ENCODE results near the gene KNCN.

Gene KNCN

GRCh38 chr1:46508757-46509156, 42.7 kb downstream of the KNCN start:
- Histone ChIP-seq H3K4me3 (ENCODE audit: insufficient read depth, low read depth, low read length, poor library complexity, severe bottlenecking) (no peak overlapping the region), H3K27ac (ENCODE audit: insufficient read depth, low read length, poor library complexity, severe bottlenecking) (no peak overlapping the region)
- no peak for DNase-seq

GRCh38 chr1:46506470-46507219, 44.8 kb downstream of the KNCN start:
- Histone ChIP-seq H3K9me3 (ENCODE audit: control insufficient read depth, low read length) (no peaks in the 10 kb centered on the region), H3K27ac (ENCODE audit: insufficient read depth, low read length, poor library complexity, severe bottlenecking) (no peak overlapping the region), H3K27me3 (replicated peaks; ENCODE audit: control insufficient read depth, insufficient read depth, low read length, poor library complexity, severe bottlenecking) (peaks cover 8% of the 10 kb centered on the region), H3K36me3 (ENCODE audit: control insufficient read depth, insufficient read depth, low read length) (no peaks in the 10 kb centered on the region), H3K4me1 (ENCODE audit: control insufficient read depth, insufficient read depth, low read length, poor library complexity, severe bottlenecking) (no peaks in the 10 kb centered on the region), H3K4me3 (ENCODE audit: insufficient read depth, low read depth, low read length, poor library complexity, severe bottlenecking) (no peak overlapping the region)
- no peak for DNase-seq

More at GRCh38 chr1:46508757-46509156, 42.7 kb downstream of the KNCN start:
- H3K36me3 ChIP-seq (ENCODE audit: control insufficient read depth, insufficient read depth, low read length): no peaks in the 10 kb centered on the region
- H3K9me3 ChIP-seq (ENCODE audit: control insufficient read depth, low read length): no peaks in the 10 kb centered on the region
- no peaks in the 10 kb centered on the region for H3K4me1 ChIP-seq (ENCODE audit: control insufficient read depth, insufficient read depth, low read length, poor library complexity, severe bottlenecking)
- peaks cover 4% of the 10 kb centered on the region for H3K27me3 ChIP-seq (replicated peaks; ENCODE audit: control insufficient read depth, insufficient read depth, low read length, poor library complexity, severe bottlenecking)

GRCh38 chr1:46503421-46503820, 48.0 kb downstream of the KNCN start:
- no peak overlapping the region for H3K27ac ChIP-seq (ENCODE audit: insufficient read depth, low read length, poor library complexity, severe bottlenecking)
- H3K27me3 ChIP-seq (replicated peaks; ENCODE audit: control insufficient read depth, insufficient read depth, low read length, poor library complexity, severe bottlenecking): peaks cover 8% of the 10 kb centered on the region
- no peaks in the 10 kb centered on the region for H3K9me3 ChIP-seq (ENCODE audit: control insufficient read depth, low read length)
- H3K4me1 ChIP-seq (ENCODE audit: control insufficient read depth, insufficient read depth, low read length, poor library complexity, severe bottlenecking): no peaks in the 10 kb centered on the region
- H3K4me3 ChIP-seq (ENCODE audit: insufficient read depth, low read depth, low read length, poor library complexity, severe bottlenecking): no peak overlapping the region
- no peaks in the 10 kb centered on the region for H3K36me3 ChIP-seq (ENCODE audit: control insufficient read depth, insufficient read depth, low read length)
- DNase-seq: no peak

GRCh38 chr1:46501528-46501927, 49.9 kb downstream of the KNCN start:
- H3K4me1 ChIP-seq (ENCODE audit: control insufficient read depth, insufficient read depth, low read length, poor library complexity, severe bottlenecking): no peaks in the 10 kb centered on the region
- H3K4me3 ChIP-seq (ENCODE audit: insufficient read depth, low read depth, low read length, poor library complexity, severe bottlenecking): no peak overlapping the region
- H3K27ac ChIP-seq (ENCODE audit: insufficient read depth, low read length, poor library complexity, severe bottlenecking): no peak overlapping the region
- H3K9me3 ChIP-seq (ENCODE audit: control insufficient read depth, low read length): no peaks in the 10 kb centered on the region
- H3K27me3 ChIP-seq (replicated peaks; ENCODE audit: control insufficient read depth, insufficient read depth, low read length, poor library complexity, severe bottlenecking): peaks cover 8% of the 10 kb centered on the region
- H3K36me3 ChIP-seq (ENCODE audit: control insufficient read depth, insufficient read depth, low read length): no peaks in the 10 kb centered on the region
- no peak for DNase-seq

- Histone ChIP-seq H3K9me3 (ENCODE audit: control insufficient read depth, low read length) (no peaks in the 10 kb centered on the region), H3K4me3 (ENCODE audit: insufficient read depth, low read depth, low read length, poor library complexity, severe bottlenecking) (no peak overlapping the region), H3K27me3 (replicated peaks; ENCODE audit: control insufficient read depth, insufficient read depth, low read length, poor library complexity, severe bottlenecking) (peaks cover 21% of the 10 kb centered on the region), H3K4me1 (ENCODE audit: control insufficient read depth, insufficient read depth, low read length, poor library complexity, severe bottlenecking) (no peaks in the 10 kb centered on the region), H3K36me3 (ENCODE audit: control insufficient read depth, insufficient read depth, low read length) (no peaks in the 10 kb centered on the region), H3K27ac (ENCODE audit: insufficient read depth, low read length, poor library complexity, severe bottlenecking) (no peak overlapping the region)
- DNase-seq: no peak
Measured at GRCh38 chr1:46497665-46498064, 53.8 kb downstream of the KNCN start.

- H3K9me3 ChIP-seq (ENCODE audit: control insufficient read depth, low read length): no peaks in the 10 kb centered on the region
- DNase-seq: no peak
- no peaks in the 10 kb centered on the region for H3K36me3 ChIP-seq (ENCODE audit: control insufficient read depth, insufficient read depth, low read length)
- peaks cover 26% of the 10 kb centered on the region for H3K27me3 ChIP-seq (replicated peaks; ENCODE audit: control insufficient read depth, insufficient read depth, low read length, poor library complexity, severe bottlenecking)
- no peaks in the 10 kb centered on the region for H3K4me1 ChIP-seq (ENCODE audit: control insufficient read depth, insufficient read depth, low read length, poor library complexity, severe bottlenecking)
- no peak overlapping the region for H3K4me3 ChIP-seq (ENCODE audit: insufficient read depth, low read depth, low read length, poor library complexity, severe bottlenecking)
- no peak overlapping the region for H3K27ac ChIP-seq (ENCODE audit: insufficient read depth, low read length, poor library complexity, severe bottlenecking)
Measured at GRCh38 chr1:46497020-46497419, 54.4 kb downstream of the KNCN start.

GRCh38 chr1:46496505-46496904, 54.9 kb downstream of the KNCN start:
- no peaks in the 10 kb centered on the region for H3K9me3 ChIP-seq (ENCODE audit: control insufficient read depth, low read length)
- H3K4me3 ChIP-seq (ENCODE audit: insufficient read depth, low read depth, low read length, poor library complexity, severe bottlenecking): no peak overlapping the region
- H3K27me3 ChIP-seq (replicated peaks; ENCODE audit: control insufficient read depth, insufficient read depth, low read length, poor library complexity, severe bottlenecking): peaks cover 29% of the 10 kb centered on the region
- no peaks in the 10 kb centered on the region for H3K36me3 ChIP-seq (ENCODE audit: control insufficient read depth, insufficient read depth, low read length)
- no peaks in the 10 kb centered on the region for H3K4me1 ChIP-seq (ENCODE audit: control insufficient read depth, insufficient read depth, low read length, poor library complexity, severe bottlenecking)
- DNase-seq: no peak
- H3K27ac ChIP-seq (ENCODE audit: insufficient read depth, low read length, poor library complexity, severe bottlenecking): no peak overlapping the region

- Histone ChIP-seq H3K27me3 (replicated peaks; ENCODE audit: control insufficient read depth, insufficient read depth, low read length, poor library complexity, severe bottlenecking) (peaks cover 37% of the 10 kb centered on the region), H3K4me1 (ENCODE audit: control insufficient read depth, insufficient read depth, low read length, poor library complexity, severe bottlenecking) (no peaks in the 10 kb centered on the region), H3K4me3 (ENCODE audit: insufficient read depth, low read depth, low read length, poor library complexity, severe bottlenecking) (no peak overlapping the region), H3K9me3 (ENCODE audit: control insufficient read depth, low read length) (no peaks in the 10 kb centered on the region), H3K36me3 (ENCODE audit: control insufficient read depth, insufficient read depth, low read length) (no peaks in the 10 kb centered on the region), H3K27ac (ENCODE audit: insufficient read depth, low read length, poor library complexity, severe bottlenecking) (no peak overlapping the region)
- DNase-seq: no peak
Measured at GRCh38 chr1:46495778-46496177, 55.7 kb downstream of the KNCN start.

Measured in effector memory CD4-positive, alpha-beta T cell (primary cell).